Spleen (tissue), 7 donors: ENCODE data around the gene NHEJ1.

Experiments
- CTCF ChIP-seq, 11 experiments: fragments of 200-600 bp in 7 of 11; fragments of 450-650 bp in 4 of 11; sonication (generic) in 4 of 11; IDR thresholded peaks in 8 of 11; conservative IDR thresholded peaks in 3 of 11; 1 replicate in 7 of 11; 2 replicates in 4 of 11; pipeline versions ENCODE4 v1.4.0 to v1.8.0; 2016 to 2021; ENCODE audit warnings: antibody characterized with exemption in 11 of 11, inconsistent platforms in 4 of 11, mild to moderate bottlenecking in 1 of 11
- POLR2A ChIP-seq, 3 donors: fragments of 450-650 bp; IDR thresholded peaks; one replicate each; pipeline ENCODE4 v1.5.1; 2017; ENCODE audit warnings: antibody characterized with exemption in 3 of 3, mild to moderate bottlenecking in 1 of 3
- donor health status: DM: no; HTN: no; CAD: no; lungs with moderate emphysema.
- donor health status: DM: no; HTN: no; CAD: no.
- donor health status: DM: no; HTN: no; CAD: no.

- TF ChIP-seq CTCF (IDR thresholded peaks at IDR 0.05 in 8 of 11, conservative IDR thresholded peaks at IDR 0.05 in 3 of 11): no peak
- no peak for TF ChIP-seq POLR2A (IDR thresholded peaks at IDR 0.05)
These were observed 69.9 kb downstream of the NHEJ1 start for GRCh38 chr2:219090436-219091299.
